Measurements from ENCODE around the gene KIF5C.
"Not testable (repeated sequence)": the region's sequence is repeated elsewhere in the genome, so short reads cannot be mapped to it uniquely, and the experiment has no call there.

The KIF5C gene

DNA sequence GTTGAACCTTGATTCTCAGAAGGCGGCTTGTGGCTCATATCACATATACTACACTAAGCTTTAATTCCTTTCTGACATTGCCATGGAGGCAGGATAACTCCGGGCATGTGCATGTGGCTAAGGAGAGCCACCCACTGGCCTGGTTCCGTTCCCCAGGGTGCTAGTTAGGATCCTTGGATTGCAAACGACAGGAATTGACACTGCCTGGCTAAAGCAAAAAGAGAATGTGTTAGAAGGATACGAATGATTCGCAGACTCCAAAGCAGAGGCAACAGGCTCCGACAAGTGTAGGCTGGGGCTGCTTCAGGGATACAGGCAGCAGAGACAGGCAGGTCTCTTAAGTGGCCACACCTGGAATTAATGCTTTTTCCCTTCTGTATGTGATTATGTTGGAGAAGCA is 92.0 kb downstream of the KIF5C start:
- no peak for DNase-seq

DNA sequence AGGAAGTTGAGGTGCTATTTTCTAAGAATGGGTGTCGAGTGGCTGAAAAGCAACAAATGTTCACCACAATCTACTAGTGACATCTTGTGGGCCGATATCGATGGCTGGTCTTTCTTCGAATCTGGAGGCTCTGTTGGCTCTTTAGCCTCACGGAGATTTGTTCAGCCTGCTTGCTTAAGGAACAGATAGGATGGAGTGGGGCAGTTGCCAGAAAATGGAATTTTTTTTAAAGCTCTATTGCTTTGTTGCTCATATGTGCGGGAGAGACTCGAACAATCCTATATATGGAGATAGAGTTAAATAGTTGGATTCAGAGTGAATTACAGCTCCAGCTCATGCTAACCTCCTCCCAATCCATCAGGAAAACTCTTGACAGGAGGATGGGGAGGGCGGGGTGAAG is 92.6 kb downstream of the KIF5C start:
- no peak for DNase-seq

DNA sequence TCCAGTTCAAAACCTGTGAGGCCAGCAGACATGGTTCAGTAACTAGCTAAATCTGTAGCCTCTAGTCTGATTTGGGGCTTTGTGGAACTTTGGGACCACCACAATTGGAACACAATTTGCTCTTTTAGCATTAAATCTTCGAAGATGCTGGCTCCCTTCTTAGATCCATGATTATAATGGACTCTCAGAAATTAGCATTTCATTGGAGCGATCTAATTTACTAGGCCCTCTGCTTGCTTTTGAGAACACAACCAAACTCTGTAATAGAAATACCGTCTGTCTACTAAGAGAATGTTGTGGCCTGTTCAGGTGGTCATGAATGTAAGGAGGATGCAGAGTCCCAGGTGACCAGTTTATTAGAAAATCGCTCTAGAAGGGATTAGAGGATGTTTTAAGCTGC is 93.3 kb downstream of the KIF5C start:
- no peak for DNase-seq

DNA sequence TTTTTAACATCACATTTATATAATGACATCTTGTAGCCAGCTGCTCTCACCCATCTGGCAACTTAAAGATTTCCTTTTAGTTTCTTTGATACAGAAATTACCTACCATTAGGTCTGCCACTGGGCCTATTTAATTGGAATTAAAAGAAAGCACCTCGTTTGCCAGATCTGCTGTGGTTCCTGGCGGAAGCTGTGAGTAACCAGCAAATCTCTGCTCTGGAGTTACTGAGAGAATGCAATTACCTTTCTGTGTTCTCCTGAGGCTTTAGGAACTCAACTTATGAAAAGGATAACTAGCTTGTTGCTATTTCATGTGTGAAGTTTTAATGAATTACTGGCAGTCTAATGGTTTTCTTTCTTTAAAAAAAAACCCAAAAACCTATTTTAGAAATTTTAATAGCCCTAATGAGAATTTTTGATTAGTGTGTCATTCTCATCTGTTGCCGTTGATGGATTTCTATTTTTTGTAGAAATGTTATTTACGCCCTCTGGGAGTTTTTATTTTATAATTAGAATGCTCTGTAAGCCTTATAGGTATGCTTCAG is 93.8 kb downstream of the KIF5C start:
- DNase-seq: no peak

DNA sequence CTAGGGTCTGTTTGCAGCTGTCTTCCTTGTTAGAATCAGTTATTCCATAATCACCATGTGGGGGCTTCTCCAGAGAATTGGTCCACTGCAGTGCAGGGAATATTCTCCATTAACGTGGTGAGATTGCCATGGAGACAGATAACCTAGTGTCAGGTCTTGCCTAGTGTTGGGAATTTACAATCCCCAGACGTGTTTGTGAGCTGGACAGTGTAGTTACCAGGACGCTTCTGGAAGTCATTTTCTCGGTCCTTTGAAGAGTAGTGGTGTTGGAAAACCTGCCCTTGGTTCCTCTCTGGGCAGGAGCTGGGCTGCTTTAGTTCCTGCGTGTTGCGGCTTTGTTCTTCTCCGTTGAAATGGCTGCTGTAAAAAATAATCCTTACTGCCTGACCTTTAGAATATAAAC is 94.6 kb downstream of the KIF5C start:
- no peak for DNase-seq

DNA sequence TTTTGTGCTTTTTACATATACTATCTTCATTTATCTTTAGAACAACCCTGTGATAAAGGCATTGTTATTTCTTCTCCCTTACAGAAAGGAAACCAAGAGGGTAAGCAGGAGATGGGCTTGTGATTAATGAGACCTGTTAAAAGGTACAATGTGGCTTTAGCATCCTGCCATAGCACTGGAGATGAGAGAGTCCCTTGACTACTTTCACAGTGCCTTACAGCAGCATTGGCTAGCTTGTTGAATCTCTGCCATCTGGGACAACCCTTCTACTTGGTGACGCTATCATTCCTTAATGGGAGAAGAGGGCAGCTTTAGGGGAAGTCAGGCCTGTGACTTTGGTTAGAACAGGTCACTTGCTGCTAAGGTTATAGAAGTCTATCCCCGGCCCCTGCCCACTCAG is 95.4 kb downstream of the KIF5C start:
- peak in 3 of 4 experiments; percentile 10 to 21 (median 17) for DNase-seq

DNA sequence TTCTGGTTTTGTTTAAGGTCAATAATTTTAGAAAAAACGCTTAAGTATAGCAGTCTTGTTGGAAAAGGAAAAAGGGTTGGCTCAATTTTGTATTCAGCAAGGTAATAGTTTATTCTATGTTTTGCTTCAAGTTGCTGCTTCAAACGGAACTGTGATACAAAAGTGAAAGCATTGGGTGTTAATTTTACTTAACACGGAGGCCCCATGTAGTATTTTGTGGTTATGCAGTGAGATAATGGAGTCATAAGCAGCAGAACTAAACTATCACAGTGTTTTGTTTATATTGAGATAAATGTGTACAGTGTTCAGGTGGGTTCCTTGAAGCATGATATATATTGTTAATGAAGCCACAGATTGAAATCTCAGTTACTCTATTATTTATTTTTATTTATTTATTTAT is 96.5 kb downstream of the KIF5C start:
- DNase-seq: peak in 1 of 4 experiments; percentile 26

DNA sequence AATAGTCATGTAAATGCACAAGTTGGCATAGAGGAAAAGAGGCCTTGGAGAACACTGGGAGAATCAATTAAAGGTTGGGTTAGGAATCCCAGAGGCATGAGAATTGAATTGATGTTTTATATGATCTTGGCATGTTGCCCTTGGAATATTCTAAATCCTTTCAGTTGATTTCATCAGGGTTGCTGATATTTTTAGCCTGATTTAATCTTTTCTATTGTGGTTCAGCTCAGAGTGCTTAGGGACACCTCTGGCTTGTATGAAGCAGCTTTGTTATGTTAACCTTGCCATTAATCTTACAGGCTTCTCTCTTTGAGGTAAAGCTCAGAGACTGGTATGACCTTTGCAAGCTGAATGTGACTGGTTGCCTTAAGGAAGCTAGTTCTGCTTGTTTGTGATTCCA is 99.1 kb downstream of the KIF5C start:
- no peak for DNase-seq

DNA sequence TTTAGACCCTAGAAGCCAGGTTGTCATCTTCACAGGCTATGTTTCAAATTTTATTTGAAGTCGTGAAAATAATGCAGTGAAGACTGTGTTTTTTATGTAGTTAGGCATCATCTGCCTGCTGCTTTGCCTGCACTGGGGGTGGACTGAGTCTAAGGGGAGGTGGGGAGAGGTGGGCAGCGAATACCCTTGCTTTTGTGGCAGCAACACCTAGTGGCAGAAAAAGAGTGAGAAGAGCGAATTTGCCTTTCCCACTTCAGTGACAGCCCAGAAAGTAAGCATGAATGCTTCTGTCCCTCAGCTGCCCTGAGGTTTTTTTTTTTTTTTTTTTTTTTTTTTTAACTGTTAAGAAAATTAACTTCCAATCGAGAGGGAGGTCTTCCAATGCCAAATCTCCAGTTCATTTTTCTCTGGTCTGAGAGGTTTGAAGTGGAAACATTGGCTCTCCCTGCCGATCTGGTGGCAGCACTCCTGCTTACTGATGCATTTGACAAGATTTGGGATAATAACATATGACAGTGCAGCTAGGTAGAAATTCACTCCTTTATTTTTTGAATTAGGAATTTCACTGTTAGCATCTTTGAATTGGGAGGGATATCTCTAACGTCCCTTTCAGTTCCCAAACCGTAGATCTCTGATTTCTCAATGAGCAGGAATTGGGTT is 103.1 kb downstream of the KIF5C start:
- DNase-seq: no peak

DNA sequence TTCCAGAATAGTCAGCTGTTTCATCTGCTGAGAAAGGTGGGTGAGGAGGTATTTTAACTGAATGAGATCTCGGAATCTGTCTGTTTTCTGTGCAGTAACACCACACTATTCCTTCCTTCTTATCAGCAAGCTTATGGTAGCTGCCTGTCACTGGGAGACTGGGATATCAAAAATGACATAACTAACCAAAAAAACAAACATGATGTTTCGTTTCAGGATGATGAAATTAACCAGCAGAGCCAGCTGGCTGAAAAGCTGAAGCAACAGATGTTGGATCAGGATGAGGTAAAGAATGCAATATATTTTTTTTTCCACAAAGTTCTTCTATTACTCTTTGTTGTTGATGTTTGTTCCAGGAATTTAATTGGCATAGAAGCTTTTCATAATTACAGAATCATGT is 103.7 kb downstream of the KIF5C start:
- DNase-seq: peak in 1 of 4 experiments; percentile 10

DNA sequence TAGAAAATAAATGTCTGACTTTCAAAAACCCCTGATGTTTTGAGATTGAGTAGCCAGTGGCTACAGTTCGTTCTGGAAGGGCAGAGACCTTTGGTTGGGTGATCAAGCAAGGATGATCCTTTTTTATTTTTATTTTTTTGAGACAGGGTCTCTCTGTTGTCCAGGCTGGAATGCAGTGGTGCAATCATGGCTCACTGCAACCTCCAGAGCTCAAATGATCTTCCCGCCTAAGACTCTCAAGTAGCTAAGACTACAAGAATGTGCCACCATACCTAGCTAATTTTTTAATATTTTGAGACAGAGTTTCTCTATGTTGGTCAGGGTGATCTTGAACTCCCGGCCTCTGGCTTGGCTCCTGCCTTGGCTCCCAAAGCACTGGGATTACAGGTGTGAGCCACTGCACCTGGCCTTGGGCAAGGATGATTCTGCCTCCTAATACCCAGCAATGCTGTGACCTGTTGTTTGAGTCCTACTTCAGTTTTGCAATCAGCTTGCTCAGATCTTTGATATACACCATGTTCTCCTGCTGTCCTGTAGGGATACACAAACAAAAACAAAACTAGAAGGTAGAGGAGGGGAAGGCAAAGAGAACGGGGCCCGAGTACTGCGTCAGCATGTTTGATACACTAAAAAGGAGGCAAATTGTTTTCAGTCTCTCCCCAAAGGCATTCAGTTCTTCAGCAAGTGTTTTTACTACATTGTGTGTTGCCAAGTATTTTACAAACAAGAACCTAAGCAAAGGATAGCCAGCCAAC is 104.3 kb downstream of the KIF5C start:
- DNase-seq: no peak

DNA sequence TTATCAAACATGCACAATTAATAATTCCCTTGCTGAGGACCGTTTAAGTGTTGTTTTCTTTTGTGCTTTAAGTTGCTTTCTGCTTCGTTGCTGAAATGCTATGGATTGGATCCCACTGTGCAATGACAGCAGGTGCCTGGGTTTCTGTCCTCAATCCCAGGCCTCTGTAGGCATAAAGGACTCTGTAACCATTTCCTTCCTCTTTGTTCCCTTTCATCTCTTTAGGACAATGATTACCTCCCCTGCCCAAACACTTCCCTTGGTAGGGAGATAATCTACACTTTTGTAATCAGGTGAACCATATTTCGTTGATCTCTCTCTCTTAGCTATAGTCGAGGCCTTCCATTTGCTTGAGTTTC is 104.9 kb downstream of the KIF5C start:
- no peak for DNase-seq

DNA sequence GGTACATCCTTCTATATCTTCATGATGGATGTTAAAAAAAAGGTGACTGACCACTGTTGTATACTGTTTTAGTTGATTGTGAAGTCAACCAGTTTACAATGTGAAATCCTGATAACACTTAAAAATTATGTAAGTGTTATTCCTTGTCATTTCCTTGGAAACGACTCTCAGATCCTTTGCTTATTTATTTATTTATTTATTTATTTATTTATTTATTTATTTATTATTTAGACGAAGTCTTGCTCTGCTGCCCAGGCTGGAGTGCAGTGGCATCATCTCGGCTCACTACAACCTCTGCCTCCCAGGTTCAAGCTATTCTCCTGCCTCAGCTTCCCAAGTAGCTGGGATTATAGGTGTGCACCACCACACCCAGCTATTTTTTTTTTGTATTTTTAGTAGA is 105.5 kb downstream of the KIF5C start:
- not testable (repeated sequence) for DNase-seq

DNA sequence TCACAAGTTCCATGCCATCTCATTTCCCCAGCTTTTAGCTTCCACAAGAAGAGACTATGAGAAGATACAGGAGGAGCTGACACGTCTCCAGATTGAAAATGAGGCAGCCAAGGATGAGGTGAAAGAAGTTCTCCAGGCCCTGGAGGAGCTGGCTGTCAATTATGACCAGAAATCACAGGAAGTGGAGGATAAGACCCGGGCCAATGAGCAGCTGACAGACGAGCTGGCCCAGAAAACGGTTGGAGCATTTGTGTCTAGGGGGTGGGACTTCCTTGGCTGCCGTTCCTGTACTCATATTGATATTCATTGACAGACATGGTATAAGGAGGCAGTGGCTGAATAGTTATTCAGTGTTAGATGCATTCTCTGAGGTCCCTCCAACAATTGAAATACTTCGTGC is 106.3 kb downstream of the KIF5C start:
- no peak for DNase-seq

DNA sequence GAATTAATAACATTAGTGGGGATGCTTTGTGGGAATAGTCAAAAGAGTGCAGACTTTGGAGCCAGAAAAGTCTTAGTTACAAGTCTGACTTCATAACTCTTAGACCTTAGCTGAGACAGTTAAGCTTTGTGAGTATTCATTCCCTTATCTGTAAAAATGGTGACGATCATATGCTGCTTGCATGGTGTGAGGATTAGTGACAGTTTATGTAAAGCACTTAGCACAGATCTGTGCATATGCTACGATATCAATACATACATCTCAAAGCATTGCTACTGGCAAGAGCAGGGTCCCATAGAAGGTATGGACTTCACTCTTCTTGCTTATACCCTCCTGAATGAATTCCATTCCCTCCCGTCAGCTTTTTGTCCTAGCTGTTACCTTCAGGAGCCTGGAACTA is 106.8 kb downstream of the KIF5C start:
- DNase-seq: no peak

DNA sequence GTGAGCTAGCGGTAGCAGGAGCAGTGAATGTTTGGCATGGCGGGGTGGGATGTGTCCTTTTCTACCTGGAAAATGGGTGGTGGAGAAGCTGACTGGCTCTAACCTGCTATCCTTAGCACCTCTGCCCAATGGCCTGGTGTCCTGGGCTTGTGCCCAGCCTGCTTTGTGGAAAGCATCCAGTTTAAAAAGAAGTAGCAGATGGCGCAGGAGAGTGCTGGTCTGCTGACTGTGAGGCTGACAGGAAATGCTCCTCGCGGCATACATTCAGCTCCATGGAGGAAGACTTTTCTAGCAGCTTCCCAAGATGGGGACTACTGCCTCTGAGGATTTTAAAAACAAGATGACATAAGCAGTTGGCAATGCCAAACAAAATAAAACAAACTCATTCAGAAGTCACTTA is 107.3 kb downstream of the KIF5C start:
- DNase-seq: no peak

DNA sequence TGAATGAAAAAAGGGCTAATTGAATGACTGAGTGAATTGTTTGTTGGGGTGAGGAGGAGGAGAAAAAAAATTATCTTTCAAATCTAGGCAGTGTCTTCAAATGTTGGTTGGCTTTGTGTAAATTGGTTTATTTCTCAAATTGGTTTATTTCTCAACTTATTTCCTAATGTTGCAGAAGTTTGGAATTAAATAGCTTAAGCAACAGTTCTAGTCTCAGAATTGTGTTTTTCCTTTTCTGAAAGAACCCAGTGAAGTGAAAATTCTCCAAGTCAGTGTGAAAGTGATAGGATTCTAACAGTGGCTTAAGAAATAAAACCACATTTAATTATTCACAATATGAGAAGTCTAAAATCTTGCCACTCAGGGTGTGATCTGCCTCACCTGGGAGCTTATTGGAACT is 108.9 kb downstream of the KIF5C start:
- DNase-seq: no peak

DNA sequence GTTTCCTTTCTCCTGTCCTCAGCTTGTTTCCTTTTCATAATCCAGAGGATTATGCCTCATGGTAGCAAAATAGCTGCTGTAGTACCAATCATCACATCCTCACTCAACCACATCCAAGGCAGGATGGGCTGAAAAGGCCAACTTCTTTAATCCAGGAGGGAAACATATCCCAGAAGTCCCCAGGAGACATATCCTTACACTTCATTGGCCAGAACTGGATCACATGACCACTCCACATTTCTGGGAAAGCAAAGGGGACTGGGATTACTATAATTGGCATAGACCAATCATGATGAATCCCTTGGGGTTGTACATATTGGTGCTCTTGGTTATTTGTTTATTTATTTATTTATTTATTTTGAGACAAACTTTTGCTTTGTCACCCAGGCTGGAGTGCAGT is 109.4 kb downstream of the KIF5C start:
- no peak for DNase-seq

DNA sequence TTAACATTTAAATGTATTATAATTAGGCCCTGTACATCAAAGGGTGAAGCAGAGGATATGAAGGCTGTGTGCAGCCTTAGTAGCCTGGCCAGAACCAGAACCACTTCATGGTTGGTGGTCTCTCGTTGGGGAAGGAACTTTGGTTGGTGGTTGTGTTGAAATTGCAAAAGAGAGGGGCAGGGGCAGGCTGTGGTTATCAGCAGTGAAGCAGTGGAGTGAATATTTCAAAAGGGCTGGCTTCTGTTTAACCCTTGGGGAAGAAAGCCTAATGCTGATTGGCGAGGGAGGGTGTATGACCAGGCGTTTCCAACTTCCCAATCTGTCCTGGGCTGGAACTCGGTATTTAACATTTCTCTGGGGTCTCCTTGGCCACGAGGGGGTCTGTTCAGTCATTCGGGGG is 112.3 kb downstream of the KIF5C start:
- DNase-seq: no peak

DNA sequence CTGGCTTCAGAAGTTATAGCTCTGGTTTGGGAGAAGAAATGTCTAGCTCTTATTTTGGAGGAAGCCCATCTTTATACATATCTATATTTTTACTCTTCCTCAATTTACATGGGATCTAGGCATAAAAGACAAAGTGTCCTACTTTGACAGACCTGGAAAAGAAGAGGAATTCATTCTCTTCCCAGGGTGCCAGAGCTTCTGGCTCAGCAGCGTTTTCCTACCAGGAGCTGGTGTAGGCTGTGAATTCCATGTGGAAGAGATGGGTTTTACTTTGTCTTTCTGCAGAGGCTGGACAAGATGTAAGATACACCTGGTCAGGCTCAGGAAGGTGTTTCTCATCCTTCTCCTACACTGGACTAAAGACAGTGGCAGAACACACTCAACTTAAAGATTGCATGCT is 113.3 kb downstream of the KIF5C start:
- DNase-seq: no peak

DNA sequence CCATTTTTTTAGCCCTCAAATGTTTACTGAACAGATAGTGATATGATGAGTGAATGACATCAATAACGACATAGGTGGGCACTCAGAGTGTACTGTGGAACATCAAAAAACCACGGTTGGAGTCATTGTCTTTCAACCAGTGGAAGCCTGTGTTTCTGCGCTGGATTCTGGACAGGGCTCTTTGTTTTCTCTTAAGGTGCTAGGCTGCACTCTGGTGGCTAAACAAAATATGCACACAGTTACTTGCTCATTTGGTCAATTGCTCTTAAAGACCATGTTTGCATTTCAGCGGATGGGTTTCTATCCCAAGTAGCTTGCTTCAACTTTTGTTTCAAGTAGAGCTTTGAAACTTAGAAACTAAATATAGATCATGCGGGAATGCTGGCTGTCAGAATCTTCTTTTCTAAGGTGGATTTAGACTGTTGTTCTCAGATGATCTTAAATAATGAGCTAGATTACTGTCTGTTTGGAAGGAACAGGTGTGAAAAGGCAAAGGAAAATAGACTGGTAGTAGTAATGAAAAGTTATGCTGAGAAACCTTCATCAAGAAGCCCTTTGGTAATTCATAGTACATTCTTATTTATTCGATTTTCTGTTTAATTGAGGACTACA is 115.0 kb downstream of the KIF5C start:
- DNase-seq: peak; percentile 74 to 90 (median 82)

DNA sequence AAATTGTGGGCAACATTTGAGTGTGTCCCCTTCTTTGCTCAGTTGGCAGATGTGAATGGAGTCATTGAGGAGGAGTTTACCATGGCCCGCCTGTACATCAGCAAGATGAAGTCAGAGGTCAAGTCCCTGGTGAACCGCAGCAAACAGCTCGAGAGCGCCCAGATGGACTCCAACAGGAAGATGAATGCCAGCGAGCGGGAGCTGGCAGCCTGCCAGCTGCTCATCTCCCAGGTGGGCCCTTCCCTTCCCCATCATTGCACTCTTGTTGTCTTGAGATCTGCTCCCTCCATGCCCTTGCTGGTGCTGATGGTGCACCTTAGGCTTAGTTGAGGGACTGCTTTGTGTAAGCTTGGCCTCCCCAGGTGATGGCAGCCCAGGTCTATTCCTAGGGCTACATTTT is 115.9 kb downstream of the KIF5C start:
- DNase-seq: no peak

DNA sequence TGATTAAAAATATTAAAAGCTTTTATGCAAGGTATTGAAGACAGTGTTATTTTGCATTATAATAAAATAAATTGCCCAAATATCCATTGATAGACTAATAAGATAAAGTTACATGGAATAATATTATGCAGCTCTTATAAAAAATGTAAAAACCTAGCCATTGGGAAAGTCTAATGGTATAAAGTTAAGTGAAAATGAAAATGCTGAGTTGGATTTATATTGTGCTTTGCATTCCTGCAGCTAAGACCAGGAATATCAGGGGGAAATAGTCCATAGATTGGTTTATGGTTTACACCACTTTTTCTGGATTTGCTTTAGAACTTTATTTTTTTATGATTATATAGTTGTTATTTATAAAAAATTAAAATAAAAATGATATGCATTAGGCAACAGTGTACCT is 117.4 kb downstream of the KIF5C start:
- no peak for DNase-seq

DNA sequence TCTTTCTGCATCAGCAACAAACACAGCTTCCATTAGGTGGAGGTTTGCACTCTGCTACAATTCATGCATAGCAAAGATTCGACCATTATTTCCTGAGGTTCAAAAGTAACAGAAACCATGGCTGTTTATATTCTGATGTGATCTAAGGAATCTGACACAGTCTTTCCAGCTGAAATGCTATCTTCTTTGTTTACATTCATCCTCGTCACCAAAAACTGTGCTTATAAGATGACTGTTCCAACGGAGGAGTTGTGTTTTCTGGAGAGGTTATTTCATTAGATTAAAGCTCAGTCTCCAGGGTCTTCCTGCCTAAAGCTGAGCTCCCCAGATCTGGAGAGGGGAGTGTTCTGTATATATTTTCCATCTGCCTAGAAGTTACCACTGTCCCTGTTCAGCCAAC is 118.3 kb downstream of the KIF5C start:
- no peak for DNase-seq
